Astrocyte of the spinal cord (primary cell): ENCODE data around the gene ATG7.

ENCODE experiments used
- DNase-seq: peaks from one replicate; pipeline ENCODE4 v3.0.0; 2011; ENCODE audit warnings: low read depth, low spot score
- H3K4me3 ChIP-seq: 2 replicates; pipeline ENCODE4 v1.5.1; 2011; ENCODE audit warnings: low read depth, mild to moderate bottlenecking, low read length, moderate library complexity
- in situ Hi-C: cut with HindIII; loops from 2 replicates; pipeline ENCODE4 v1.10.0; 2017; ENCODE audit warnings: low sequenced_read_pairs
- TF ChIP-seq, protein P1 (sequence below): IDR thresholded peaks from 2 replicates; pipeline ENCODE4 v1.5.1; 2012; ENCODE audit warnings: low read depth, mild to moderate bottlenecking, low read length, inconsistent platforms

Gene ATG7

DNA sequence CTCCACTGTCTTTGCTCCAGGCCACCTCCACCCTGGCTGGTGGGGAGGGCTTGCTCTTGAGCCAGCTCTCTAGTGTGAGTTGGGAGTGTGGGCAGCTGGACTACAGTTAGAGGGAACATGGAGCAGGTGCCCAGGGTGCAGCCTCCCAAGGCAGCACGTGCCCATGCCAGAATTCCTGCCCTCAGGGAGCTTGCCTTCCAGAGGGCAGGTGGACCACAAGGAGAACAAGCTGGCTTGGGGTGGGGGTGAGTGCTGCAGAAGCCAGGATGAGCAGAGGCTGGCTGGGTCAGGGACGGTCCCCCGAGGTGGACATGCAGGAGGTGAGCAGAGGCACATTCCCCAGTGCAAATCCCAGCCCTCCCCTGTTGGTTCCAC lies 282.0 kb downstream of the ATG7 start:
- H3K4me3 ChIP-seq, result no peak overlapping the region
- DNase-seq, result no peak
- in situ Hi-C loops, result no loop called here
- TF ChIP-seq, protein P1, sequence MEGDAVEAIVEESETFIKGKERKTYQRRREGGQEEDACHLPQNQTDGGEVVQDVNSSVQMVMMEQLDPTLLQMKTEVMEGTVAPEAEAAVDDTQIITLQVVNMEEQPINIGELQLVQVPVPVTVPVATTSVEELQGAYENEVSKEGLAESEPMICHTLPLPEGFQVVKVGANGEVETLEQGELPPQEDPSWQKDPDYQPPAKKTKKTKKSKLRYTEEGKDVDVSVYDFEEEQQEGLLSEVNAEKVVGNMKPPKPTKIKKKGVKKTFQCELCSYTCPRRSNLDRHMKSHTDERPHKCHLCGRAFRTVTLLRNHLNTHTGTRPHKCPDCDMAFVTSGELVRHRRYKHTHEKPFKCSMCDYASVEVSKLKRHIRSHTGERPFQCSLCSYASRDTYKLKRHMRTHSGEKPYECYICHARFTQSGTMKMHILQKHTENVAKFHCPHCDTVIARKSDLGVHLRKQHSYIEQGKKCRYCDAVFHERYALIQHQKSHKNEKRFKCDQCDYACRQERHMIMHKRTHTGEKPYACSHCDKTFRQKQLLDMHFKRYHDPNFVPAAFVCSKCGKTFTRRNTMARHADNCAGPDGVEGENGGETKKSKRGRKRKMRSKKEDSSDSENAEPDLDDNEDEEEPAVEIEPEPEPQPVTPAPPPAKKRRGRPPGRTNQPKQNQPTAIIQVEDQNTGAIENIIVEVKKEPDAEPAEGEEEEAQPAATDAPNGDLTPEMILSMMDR, result no peak

DNA sequence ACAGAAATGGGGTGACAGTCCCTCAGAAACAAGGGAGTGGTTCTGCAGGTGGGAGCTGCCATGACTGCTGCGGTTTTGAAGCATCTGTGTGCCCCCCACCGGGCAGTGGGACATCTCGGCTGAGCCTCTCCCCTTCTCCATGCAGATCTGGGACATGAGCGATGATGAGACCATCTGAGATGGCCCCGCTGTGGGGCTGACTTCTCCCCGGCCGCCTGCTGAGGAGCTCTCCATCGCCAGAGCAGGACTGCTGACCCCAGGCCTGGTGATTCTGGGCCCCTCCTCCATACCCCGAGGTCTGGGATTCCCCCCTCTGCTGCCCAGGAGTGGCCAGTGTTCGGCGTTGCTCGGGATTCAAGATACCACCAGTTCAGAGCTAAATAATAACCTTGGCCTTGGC lies 282.5 kb downstream of the ATG7 start:
- in situ Hi-C loops, result no loop called here
- H3K4me3 ChIP-seq, result no peak overlapping the region
- no peak for DNase-seq
- TF ChIP-seq, protein P1, result no peak

DNA sequence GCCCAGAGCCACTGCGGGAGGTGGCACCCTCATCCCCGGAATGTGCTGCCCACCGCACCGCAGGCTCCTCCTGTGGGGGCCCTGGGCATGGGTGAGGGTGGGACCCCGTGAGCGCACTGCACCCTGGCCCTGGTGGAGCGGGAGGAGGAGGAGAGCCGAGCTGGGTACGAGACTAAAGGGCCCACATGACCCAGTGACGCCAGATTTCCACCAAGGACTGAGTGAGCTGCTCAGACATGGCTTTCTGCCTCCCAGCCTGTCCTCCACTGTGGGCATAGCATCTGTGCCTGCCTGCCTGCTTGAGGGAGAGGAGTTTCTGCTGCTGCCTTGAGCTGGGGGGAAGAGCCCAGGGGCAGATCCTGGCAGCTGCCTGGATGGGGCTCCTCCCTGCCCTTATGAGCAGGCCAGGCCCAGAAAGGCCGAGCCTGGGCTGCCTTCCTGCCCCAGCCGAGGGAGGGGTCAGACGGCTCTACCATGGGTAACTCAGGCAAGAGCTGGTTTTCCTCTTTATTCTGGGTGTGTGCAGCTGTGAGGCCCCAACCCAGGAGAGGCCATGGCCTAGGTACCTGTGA lies 283.1 kb downstream of the ATG7 start:
- in situ Hi-C loops, result no loop called here
- TF ChIP-seq, protein P1, result no peak
- DNase-seq, result no peak
- no peak overlapping the region for H3K4me3 ChIP-seq

DNA sequence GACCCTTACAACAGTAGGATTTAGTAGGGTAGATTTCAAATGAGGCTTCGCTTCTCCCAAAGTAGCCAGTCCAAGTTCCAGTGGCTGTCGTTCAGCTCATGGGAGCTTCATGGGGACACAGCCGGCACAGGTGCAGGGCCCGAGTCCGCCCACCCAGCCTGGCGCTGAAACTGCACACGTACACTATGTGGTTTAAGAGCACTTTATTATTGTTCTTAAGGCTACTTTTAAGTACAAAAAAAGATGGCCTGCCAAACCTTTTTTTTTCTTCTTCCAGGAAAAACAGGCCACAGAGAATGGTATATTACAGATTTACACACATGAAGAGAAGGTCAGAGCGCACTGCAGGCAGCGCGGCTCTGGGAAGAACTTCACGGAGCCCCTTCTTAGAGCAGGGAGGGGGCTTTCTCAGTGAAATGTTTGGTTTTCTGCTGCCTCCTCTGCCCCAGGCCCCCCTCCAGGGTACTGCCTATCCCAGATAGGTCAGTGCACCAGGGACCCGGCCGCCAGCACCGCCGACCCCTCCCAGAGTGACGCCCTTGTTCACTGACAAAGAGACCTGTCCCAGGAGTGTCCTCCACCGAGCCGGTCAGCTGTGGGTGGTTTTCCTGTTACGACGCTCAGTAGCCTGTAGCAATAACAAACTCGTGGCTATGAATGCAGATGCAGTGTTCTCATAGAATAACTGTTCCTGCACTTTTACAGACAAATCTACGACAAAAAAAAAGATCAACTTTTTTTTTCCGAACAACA lies 283.9 kb downstream of the ATG7 start:
- TF ChIP-seq, protein P1, result no peak
- peak; percentile 40 for DNase-seq
- no peak overlapping the region for H3K4me3 ChIP-seq
- in situ Hi-C loops, result no loop called here

DNA sequence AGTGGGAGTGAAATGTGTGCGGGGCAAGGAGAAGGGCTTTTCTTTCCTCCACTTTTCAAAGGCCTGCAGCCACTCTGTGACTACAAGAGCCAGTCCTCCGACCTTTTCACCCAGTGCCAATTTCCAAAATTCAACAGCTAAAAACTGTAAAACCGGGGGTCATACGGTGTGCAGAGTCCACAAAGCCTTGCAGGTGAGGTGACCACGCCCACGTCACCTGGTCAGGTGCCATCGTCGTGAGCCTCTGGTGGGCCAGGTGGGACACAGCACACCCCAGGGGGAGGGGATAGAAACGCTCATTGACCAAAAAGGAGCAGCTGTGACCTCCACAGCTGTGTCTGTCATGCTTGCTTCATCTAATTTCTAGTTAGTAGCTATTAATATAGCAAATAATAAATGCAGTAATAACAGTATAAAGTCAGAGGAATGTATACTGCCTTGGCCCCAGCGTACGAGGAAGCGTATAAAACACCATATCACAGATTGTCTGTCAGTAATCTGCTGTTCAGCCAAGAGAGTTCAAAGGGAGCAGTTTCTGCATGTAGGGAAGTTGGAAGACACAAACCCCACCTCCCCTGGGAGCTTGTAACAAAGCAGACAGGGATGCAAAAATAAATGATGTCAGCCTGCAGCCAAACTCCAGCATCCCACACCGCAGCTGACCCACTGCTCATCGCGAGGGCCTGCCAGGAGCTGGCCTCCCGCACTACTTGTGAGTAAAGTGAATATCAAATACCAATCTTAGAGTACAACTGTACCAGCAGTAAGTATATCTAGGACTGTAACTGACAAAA lies 284.9 kb downstream of the ATG7 start:
- no peak overlapping the region for H3K4me3 ChIP-seq
- TF ChIP-seq, protein P1, result no peak
- DNase-seq, result peak; percentile 95
- in situ Hi-C loops, result no loop called here

DNA sequence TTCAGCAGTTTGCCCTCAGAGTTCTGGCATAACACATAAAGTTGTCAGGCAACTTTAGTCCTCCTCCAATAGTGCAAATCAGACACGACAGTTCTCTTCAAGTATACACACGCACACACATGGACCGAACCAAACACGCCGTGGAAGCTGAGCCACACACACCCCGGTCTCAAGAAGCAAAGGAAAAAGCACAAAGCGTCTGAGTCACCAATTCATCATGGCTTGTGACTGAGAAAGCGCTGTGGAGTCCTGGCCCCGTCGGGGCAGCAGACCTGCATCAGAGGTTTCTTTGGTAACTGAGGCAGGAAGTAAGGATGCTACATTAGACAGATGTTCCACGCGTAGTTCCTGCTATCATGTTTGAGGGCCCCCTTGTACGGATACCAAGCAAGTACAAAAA lies 285.8 kb downstream of the ATG7 start:
- DNase-seq, result peak; percentile 88
- H3K4me3 ChIP-seq, result no peak overlapping the region
- TF ChIP-seq, protein P1, result no peak
- in situ Hi-C loops, result no loop called here
